WI38 (cell line): ENCODE results near the gene PAK1.

Source experiments
- H3K4me3 ChIP-seq: 2 replicates; pipeline ENCODE4 v1.5.1; 2011; ENCODE audit warnings: low read depth, mild to moderate bottlenecking, control low read depth, low read length
- CTCF ChIP-seq: IDR thresholded peaks from 2 replicates; pipeline ENCODE4 v1.5.1; 2012; ENCODE audit warnings: low read depth, mild to moderate bottlenecking, control low read depth, low read length

PAK1 gene

GRCh38 chr11:77381729-77382665, 91.9 kb downstream of the PAK1 start:
- TF ChIP-seq CTCF: no peak
- no peak overlapping the region for H3K4me3 ChIP-seq

- H3K4me3 ChIP-seq: no peak overlapping the region
- TF ChIP-seq CTCF: no peak
These were observed 94.0 kb downstream of the PAK1 start for GRCh38 chr11:77379934-77380333.

GRCh38 chr11:77379253-77379652, 94.6 kb downstream of the PAK1 start:
- no peak overlapping the region for H3K4me3 ChIP-seq
- TF ChIP-seq CTCF: no peak

GRCh38 chr11:77377734-77378133, 96.2 kb downstream of the PAK1 start:
- no peak overlapping the region for H3K4me3 ChIP-seq
- TF ChIP-seq CTCF: no peak

- H3K4me3 ChIP-seq: no peak overlapping the region
- no peak for TF ChIP-seq CTCF
These were observed 98.8 kb downstream of the PAK1 start for GRCh38 chr11:77375107-77375506.

GRCh38 chr11:77374611-77375031, 99.3 kb downstream of the PAK1 start:
- no peak overlapping the region for H3K4me3 ChIP-seq
- no peak for TF ChIP-seq CTCF

GRCh38 chr11:77374108-77374507, 99.8 kb downstream of the PAK1 start:
- no peak for TF ChIP-seq CTCF
- no peak overlapping the region for H3K4me3 ChIP-seq
